Activated T-helper 9 cell treated with anti-CD3 and anti-CD28 coated beads, Interleukin-2, amount 50 U/mL, for 16 hours (primary cell): ENCODE results near the gene PPARGC1A.

Source experiments
- DNase-seq: peaks from one replicate; pipeline ENCODE4 v3.0.0-alpha.2; 2020; ENCODE audit warnings: low read depth

Gene PPARGC1A

DNA sequence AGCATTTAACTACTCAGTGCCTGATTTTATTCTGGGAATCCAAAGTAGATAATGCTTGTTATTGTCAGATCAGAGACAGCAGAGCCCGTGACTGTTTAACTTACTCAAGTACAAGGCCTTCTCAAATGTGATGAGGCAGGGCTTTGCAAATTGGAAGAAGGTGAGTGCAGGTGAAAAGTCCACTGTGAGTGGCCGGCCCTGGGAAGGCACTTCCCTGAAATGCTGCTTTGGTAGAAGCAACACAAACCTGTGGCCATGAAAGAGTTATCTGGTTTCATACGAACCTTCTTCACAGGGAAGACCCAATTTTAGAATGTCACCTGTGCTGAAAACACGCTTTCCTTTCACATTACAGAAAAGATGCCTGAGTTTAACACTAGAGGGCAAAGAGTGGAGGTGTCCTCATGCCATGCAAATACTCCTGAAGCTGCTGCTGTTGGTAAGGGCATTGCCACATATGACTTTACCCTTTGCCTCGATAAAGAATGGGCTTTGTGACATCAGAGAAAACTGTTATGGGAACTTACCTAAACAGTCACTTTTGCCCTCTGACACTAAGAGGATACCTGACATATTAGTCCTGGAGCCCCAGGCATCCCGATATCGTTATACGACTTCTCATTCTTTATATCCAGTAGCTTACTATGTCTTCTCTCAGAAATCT is 8.0 kb downstream of the PPARGC1A start:
- no peak for DNase-seq

DNA sequence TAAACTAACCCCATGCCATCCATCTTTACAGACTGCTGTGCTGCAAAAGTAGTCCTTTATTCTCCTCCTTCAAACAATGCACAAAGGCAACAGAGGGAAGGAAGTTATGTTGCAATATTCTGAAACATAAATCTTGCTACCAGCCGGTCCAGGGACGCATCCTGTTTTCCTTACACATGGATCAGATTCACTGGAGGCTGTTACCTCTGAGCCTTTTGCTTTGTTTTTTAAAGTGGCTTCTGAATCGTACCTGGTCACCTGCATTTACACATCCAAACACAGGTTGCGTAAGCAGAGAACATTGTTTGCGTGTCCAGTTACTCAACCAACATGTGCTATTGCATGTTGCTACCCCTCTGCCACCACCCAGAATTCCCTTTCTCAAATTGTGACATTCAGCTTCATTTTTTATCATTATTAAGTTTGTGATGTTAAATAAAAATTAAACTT is 8.8 kb downstream of the PPARGC1A start:
- DNase-seq, result no peak

DNA sequence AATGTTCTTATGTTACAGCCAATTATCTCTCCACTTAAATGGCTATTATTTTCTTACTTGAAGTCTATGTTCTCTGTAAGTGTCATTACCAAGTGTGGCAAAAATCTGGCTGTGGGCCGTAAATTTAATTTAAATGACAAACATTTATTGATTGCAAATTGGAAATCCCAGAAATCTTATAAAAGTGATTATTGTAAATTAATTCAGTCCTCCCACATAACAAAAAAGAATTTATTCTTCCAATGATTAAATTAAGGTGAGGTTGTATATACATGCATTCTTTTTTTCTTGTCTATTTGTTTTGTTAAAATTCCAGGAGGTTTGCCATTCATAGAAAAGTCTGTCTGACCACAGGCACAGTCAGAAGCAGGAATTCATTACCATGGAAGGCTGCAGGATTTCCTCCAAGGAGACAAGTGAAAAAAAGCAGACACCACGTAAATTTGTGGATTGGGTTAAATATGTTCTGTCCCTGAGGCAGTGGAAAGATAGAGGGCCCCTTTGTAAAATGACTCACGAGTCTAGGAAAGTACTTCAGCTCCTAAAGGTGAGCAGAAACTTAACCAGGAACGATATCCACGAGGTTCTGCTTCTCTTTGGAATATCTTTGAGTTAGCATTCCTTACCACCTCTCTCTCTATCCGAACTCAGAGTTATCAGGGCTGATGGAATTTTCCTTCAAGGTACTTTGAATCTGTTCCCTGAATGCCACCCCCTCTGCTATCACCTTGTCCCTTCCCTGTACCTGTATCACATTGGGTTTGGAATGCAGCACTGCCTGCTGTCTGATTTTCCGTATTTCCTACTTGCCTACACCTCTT is 10.7 kb downstream of the PPARGC1A start:
- no peak for DNase-seq

DNA sequence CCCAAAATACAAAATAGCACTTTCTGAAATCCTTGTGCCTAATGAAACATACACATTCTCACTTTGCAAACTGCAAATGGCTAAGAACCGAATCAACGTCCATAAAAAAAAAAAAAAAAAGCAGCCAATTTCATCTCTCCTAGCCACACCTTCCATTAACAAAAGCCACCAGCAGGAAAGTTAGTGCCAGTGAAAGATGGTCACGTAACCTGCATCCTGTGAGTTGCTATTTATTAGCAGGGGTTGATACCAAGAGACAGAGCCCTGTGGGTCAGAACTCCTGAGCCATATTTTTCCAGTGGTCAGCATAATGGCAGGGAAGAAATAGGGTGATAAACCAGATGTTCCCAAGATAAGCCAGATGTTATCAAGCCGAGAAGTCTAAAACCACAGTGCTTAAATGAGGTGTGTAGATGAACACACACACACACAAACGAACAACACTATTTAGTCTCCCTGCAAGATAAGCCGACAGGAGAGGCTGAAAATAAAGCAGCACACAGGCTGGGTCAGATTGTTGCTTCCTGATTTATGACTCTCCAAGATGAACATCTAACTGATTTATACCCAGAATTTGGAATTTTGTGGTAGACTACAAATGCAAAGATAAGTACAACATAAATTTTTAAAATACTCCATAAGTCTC is 11.5 kb downstream of the PPARGC1A start:
- no peak for DNase-seq

DNA sequence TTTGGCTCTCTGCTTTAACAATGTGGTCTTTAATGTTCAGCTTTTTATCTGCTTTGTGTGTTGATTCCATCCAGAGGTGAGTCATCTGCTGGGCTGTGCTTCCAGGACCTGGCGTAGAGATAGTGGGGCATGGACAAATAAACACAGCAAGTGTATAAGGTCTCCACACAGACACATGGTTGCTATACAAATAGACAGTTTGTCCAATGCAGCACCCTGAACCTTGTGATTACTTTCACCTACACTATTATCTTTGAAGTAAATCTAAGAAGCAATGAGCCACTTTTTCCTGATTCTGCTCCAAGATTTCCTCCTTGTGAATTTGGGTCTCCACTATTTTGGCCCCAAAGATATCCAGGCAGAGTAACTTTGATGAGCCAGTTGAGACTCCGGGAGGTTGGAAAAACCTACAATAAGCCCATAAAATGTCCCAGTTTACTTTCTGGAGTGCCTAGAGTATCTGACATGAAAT is 12.1 kb downstream of the PPARGC1A start:
- no peak for DNase-seq

DNA sequence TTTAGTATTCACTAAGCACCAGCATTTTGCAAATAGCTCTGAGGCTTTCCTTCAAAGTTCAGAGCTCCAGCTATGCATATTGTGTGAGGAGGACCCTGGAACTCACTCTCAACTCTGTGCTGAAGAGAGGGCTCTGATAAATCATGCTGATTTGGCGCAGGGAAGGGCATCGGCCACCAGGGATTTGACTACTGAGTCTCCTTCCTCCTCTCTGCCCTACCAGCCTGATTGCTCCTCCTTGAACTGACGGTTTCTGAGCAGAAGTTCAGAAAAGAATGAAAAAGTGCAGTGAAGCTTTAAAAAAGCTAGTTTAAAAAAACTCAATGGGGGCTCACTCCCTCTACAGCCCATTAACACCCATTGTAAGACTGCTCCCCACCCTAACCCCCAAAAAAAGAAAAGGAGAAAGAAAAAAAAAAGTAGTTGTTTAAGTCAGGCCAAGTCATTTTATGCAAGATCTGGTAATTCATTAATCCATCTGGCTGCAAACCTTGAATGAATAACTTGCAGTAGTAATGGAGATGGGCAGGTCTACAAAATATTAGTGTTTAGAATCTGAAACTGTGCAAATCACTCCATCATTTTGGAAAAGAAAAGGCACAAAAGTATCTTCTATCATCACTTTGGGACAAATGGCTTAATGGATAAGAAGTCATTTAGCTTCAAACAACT is 13.3 kb downstream of the PPARGC1A start:
- DNase-seq, result no peak

DNA sequence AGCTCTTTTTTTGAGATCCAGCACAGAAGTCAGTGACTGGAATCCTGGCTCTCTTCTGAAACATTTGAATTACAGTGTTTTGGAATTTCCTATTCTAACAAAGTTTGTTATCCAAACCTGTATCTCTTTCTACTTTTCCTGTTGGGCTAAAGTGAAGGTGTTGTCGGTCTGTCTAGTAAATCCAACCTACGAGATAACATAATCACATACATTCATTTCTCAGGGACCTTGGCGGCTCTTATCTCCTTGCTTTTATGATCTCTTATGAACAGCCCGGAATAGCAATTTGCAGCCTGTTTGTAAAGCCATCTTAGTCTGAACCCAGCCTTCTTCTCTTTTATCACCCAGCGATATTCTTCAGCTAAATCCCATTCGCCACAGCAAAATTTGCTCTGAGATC is 14.5 kb downstream of the PPARGC1A start:
- no peak for DNase-seq

DNA sequence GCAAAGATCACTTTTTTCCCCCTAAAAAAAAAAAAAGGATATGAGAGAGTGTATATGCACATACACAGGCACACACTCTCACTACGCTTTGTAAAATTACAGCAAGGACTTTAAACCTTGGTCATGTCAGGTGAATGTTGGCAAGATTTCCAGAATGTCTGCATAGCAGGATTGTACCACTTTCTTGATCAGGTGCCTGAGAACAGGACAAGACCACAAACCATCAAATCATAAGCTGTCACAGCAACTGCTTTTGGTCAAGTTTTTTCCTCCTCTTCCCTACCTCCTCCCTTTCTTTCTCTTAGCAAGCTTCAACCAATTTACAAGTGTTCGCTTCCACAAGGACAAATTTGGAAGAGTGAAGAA is 15.3 kb downstream of the PPARGC1A start:
- DNase-seq, result no peak

DNA sequence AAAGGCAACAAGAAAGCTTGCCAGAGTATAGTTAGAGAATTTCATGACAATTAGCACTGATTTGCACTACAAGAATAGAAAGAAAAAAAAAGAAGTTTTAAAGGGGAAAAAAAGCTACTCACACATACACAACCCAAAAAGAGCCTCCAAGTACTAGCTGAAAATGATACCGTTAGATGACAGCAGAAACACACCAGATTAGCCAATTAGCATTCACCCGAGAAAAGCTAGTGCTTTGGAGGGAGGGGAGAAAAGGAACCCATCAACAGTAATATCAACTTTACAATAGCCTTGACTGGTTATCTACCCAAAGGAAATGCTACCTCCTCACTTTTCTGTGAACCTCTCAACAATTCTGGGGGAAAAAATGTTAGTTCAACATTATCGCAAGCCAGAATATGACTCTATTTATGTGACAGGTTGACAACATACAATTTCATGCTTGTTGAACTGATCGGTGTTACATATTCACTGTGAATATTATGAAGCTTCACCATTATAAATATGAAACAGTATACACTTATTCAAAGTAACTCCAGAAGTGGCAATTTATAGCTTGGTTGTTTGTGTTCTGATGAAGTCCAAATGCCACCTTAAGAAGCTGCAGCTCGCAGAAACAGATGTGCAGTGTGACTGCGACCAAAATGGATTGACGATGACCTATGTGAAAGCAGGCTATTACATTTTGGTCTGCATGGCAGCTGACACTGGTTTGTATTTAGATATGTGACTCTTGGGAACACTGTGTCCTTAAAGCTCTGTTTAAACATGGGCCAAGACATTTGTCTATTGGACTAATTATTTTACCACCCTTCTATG is 15.9 kb downstream of the PPARGC1A start:
- no peak for DNase-seq

DNA sequence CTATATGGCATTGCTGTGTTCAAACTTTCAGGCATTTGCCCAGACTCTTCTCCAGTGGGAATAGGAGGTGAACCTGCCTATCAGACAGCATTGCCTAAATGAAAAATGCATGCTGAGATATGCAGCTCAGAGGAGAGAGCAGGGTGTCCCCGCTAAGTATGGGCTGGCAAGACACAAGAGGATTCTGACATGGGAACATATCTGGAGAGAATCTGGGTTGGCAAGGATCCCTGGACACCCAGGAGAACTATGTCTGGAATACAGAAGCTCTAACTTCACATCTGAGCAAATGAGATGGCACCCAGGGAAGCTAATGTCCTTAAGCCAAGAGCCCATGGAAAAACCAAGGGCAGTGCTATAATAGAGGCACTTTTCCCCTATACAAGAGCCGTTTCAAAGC is 18.4 kb downstream of the PPARGC1A start:
- no peak for DNase-seq

DNA sequence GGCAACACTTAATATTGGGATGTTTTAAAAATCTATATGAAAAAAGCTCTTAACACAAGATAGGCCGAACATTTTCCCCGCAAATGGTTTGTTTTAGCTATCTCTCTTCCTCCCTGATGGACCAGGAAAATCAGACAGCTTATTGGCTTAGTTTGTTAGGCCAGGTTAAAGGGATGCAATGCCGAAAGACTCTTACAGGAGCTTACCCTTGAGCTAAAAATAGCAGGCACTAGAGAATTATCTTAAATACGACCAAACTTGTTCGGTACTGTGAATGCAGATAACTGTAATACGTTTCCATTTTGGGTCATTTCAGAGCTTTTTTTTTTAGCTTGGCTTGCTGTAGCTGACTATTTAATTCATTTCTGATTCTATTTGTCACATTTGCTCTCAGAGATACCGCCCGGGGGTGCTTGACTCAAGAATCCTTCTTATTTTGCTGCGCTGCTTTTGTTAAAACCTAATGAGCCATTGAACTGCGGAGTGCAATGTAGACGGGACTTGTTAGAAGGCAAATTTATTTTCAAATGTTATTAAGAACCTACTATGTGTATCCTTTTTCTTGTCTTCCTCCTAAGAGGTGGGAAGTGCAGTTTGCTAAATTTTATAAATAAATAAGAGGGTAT is 23.3 kb downstream of the PPARGC1A start:
- DNase-seq, result no peak

DNA sequence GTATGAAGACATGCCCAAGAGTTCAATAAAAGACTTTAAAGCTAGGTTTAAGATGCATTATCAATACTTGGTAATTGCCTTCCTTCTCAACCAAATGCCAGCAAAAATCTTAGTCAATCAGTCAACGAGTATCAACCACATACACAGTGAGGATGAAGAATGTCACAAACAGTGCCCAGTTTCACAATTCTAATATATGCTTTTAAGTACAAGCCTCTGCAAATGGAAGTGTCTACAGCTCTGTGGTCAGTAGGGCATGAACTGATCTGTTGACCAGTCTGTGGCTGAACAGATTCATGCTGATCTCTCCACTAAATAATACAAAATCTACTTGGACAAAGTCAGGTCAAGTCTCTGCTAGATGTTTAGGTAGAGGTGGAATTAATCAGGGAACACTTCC is 27.9 kb downstream of the PPARGC1A start:
- no peak for DNase-seq

DNA sequence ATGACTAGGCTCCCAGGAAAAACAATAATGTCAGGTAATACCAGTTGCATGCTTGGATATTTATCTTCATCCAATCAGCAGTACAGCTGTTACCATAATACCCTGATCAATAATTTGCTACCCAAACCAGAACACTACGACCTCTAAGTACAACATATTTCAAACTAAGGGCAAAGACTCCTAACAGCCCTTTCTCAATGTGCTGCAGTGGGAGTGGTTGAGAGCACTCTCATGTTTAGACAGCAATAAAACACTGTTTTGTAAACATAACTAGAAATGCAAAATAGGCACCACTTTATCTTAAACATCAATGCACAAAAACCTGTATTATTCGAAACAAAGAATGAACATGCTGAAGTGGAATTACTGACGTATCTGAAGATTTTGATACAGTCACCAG is 28.9 kb downstream of the PPARGC1A start:
- no peak for DNase-seq

DNA sequence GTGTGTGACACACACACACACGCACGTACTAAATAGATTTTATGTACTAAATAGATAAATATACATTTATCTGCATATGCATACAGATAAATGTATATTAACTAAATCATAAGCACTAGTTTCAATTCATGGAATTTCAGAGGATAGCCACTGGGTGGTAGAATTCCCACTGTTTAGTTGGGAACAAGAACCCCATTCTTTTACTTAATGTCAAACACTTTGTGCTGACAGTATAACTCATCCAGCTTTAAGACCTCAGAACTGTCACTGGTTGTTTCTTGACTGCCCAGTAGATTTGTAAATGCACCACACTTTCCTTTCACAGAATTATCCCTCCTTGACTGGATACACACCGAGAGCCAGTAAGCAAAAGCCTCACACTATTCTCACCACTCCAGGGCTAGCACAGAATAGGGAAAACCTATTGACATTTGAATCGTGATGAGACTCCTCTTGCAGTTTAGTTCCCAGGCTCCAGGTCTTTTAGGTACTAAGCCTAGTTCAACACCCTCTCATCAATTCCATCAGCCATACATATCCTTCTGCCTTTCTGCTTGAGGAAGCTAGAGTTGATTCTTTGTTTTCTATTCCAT is 32.4 kb downstream of the PPARGC1A start:
- DNase-seq, result no peak

DNA sequence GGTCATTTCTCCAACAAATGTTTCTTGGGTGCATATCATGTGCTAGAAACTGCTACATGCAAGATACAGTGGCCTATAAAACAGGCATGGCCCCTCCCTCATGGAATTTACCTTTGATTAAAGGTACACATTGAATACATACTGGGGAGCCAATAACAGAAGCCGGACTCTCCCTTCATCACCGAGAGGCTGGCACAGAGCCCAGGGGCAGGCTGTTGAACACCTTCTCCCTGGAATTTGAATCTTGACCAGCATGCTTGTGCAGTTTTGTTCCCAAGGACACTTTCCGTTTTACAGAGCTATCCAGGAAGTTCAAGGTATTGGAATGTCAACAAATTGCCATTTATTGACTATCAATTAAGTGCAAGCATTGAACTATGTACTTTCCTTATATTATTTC is 33.2 kb downstream of the PPARGC1A start:
- DNase-seq, result no peak

DNA sequence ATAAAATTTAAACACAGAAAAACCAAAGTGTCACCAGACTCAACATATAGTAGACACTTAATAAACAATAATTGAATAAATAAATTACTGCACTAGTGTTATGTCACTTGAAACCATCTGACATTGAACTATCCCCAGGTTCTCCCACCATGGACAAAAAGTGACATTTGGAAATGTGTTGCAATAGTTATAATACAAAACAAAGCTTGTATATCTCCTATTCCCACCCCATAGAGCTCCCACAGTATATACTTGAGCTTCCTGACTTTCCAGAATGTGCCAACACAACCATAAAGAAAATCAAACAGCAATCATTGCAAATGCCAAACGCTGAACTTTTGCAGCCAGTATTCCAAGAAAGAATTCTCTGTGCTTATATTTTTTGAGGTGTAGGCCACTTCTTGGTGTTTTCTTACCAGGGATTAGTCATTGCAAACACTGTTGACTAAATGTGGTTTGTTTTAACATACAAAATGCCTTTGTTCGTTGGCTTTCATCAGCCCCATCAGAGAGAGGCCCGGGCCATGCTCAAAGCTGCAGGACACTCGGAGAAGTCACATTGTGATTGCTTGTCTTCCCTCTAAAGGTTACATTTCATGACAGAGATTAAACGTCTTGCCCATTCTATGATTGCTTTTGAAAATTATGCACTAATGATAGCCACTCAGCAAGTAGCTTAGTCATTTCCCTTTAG is 33.8 kb downstream of the PPARGC1A start:
- DNase-seq, result no peak

DNA sequence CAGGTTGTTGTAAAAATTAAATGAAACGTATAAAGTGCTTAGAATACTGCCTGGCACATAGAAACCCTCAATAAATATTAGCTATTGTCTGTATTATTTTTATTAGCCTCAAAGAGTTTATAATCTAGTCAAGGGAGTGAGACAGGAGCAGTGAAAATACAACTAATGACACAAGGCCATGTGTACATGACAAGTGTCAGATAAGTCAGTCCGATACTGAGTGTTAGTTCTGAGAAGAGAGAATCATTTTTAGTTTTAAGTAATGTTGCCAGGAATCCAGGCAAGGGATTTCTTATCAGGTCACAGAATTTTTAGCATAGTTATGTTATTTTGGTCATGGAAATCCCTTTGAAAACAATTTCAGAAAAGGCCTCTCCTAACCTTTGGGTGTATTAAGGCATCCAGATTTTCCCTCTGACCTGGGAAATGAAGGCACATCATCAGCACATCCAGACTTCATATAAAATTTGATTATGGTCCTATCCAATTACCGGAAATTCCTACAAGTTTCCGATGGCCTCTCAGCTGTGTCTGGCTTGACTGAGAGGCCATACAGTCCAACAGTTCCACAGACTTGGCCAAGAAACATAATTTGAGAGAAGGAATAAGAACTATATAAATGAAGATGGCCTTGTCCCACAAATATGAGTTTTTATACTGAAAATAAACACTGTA is 35.7 kb downstream of the PPARGC1A start:
- no peak for DNase-seq

DNA sequence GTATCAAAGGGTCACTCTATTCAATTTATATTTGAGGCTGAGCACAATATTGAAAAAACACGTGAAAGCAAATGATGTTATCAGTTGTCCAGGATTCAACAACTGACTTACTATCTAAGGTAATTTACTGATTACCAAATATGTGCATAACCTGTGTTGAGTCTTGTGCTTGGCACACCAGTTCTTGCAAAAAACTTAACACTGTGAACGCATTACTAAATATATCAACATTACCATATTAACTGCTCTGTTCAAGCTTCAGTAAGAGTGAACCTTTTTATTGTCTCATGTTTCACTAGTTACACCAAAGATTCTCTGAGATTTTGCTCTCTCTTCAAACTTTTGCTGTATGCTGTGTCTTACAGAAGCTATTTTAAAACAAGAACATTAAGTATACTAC is 38.4 kb downstream of the PPARGC1A start:
- DNase-seq, result no peak

DNA sequence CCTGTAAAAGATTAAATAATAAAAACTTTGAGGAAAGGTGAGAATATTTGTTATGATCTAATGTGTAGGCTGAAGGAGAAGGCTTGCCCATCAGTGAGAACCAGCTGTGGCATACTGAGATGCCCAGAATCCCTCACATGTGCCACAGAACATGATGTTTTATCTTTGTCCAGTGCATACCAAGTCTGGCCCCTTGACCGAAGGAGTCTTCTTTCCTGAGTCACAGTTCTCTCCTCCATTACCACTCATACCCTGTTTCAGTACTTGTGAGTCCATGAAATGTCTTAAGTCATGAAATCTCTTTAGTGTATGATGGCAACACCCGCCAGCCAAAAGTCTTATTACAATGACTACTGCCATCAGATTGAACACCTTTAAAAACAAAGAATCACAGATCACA is 42.7 kb downstream of the PPARGC1A start:
- no peak for DNase-seq

DNA sequence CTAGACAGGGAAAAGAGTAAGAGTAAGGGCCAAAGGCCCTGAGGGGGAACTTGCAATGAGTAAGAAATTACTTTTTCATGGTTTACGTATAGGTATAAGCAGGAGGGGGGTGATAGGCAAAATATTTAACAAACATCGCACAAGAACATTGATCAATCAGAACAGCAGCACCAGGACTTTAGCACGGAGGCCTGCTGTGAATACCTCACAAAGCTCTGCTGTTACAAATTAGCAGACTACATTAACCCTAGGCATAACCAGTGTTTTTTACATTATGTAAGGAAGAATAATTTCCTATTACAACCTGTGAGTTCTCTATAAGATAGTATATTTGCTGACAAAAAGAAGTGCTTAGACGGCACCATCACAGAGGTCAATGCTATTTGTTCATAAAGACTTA is 44.9 kb downstream of the PPARGC1A start:
- no peak for DNase-seq
